Brain microvascular endothelial cell (primary cell): ENCODE measurements around the gene DRD1.
"Not testable (repeated sequence)": the region's sequence is repeated elsewhere in the genome, so short reads cannot be mapped to it uniquely, and the experiment has no call there.

Source experiments
- DNase-seq: peaks from one replicate; pipeline ENCODE4 v3.0.0-alpha.2; 2020
- H3K27ac ChIP-seq: fragments of 250-450 bp; sonication (Bioruptor Pico); 2 replicates; pipeline ENCODE4 v1.5.1; 2020; ENCODE audit warnings: mild to moderate bottlenecking, moderate library complexity
- H3K27me3 ChIP-seq: fragments of 250-450 bp; sonication (Bioruptor Pico); replicated peaks from 2 replicates; pipeline ENCODE4 v1.5.1; 2020; ENCODE audit warnings: mild to moderate bottlenecking
- H3K36me3 ChIP-seq: fragments of 250-450 bp; sonication (Bioruptor Pico); replicated peaks from 2 replicates; pipeline ENCODE4 v1.5.1; 2020; ENCODE audit warnings: mild to moderate bottlenecking
- H3K4me3 ChIP-seq: 2 replicates; pipeline ENCODE4 v1.5.1; 2011; ENCODE audit warnings: low read depth, mild to moderate bottlenecking, control low read depth, low read length, moderate library complexity
- in situ Hi-C: cut with HindIII; loops from 2 replicates; pipeline ENCODE4 v1.10.0; 2017; ENCODE audit warnings: low sequenced_read_pairs, low pct_ligation_motif_present
- TF ChIP-seq, protein P1 (sequence below): IDR thresholded peaks from 2 replicates; pipeline ENCODE4 v1.5.1; 2011; ENCODE audit warnings: low read depth, mild to moderate bottlenecking, moderate library complexity, low read length, control low read depth, inconsistent platforms; ENCODE audit errors: missing control alignments

Gene DRD1

DNA sequence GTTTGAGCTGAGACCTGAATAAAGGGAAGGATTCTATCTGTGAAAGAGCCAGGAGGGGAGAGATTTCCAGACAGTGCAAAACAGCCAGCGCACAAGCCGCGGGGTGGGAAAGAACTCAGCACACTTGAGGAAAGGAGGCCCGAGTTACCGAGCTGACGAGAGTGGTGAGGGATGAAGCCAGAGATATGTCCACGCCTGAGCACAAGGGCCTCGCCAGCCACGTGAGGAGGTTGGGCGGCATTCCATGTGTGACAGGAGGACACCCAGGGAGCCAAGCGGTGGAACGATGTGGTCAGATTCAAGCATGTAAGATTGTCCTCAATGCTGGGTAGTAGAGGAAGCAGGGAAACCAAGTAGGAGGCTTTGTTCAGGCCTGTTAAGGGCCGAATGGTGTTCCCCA is 17.4 kb upstream of the DRD1 start:
- TF ChIP-seq, protein P1, sequence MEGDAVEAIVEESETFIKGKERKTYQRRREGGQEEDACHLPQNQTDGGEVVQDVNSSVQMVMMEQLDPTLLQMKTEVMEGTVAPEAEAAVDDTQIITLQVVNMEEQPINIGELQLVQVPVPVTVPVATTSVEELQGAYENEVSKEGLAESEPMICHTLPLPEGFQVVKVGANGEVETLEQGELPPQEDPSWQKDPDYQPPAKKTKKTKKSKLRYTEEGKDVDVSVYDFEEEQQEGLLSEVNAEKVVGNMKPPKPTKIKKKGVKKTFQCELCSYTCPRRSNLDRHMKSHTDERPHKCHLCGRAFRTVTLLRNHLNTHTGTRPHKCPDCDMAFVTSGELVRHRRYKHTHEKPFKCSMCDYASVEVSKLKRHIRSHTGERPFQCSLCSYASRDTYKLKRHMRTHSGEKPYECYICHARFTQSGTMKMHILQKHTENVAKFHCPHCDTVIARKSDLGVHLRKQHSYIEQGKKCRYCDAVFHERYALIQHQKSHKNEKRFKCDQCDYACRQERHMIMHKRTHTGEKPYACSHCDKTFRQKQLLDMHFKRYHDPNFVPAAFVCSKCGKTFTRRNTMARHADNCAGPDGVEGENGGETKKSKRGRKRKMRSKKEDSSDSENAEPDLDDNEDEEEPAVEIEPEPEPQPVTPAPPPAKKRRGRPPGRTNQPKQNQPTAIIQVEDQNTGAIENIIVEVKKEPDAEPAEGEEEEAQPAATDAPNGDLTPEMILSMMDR = no peak
- DNase-seq = no peak
- in situ Hi-C loops = loop anchor here (25.0 kb wide), 1 partner anchor 499 kb away; no protein-coding TSS in a partner anchor
- Histone ChIP-seq H3K27me3 (no peaks in the 10 kb centered on the region), H3K27ac (no peak overlapping the region), H3K4me3 (no peak overlapping the region), H3K36me3 (no peaks in the 10 kb centered on the region)

DNA sequence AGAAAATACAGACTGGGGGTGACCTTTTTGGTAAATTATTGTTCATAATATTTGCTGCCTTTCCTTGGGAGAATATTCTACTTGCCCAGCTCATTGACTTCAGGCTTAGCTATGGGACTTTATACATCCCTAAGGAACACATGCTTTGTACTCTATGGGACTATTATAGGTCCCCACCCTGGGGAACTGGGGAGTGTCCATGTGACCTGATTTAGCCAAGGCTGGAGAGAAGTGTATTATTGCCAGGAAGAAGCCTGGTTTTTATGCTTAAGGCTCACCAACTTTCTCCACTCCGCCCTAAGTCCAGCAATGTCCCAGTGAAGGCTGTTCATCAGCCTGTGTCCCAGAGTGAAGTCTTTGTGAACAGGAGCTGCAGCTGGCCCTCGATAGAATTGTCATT is 16.6 kb upstream of the DRD1 start:
- no peak for DNase-seq
- in situ Hi-C loops = loop anchor here (25.0 kb wide), 1 partner anchor 498 kb away; no protein-coding TSS in a partner anchor
- Histone ChIP-seq H3K27me3 (no peaks in the 10 kb centered on the region), H3K4me3 (no peak overlapping the region), H3K27ac (no peak overlapping the region), H3K36me3 (no peaks in the 10 kb centered on the region)
- TF ChIP-seq, protein P1 = no peak

DNA sequence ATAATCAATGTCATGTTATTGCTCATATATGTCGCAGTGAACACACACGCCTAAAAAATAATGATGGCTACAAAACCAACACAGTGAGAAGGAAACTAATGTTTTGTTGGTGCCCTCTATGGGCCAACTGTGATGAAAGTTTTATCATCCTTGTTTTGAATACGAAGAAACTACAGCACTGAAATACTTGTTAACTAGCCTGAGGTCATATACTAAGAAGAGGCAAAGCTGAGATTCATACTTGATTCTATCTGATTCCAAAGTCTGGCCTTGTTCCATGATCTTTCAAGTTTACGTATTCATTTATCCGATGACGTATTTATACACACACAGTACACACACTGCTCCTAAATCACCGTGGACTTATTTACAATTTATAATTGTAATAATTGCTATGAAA is 16.1 kb upstream of the DRD1 start:
- Histone ChIP-seq H3K36me3 (no peaks in the 10 kb centered on the region), H3K4me3 (no peak overlapping the region), H3K27ac (no peak overlapping the region), H3K27me3 (no peaks in the 10 kb centered on the region)
- TF ChIP-seq, protein P1 = peak; percentile 38
- DNase-seq = no peak
- in situ Hi-C loops = loop anchor here (25.0 kb wide), 1 partner anchor 498 kb away; no protein-coding TSS in a partner anchor

DNA sequence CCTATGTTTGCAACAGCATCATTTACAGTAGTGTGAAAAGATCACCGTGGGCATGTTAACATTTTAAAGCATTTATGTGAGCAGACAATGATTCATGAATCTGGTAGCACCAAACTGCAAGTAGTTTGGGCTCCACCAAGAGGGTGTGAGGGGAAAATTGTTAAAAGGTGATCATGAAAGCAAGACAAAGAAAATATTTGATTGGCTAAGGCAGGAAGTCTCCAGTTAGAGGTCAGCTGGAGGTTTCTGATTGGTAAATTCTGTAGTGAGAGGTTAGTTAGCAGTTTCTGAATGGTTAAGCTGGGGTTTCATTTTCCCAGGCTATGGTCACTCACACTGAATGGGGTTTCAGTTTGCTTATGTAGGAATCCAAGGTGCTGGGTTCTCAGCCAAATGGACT is 13.5 kb upstream of the DRD1 start:
- TF ChIP-seq, protein P1 = no peak
- no peak overlapping the region for H3K27ac ChIP-seq
- H3K4me3 ChIP-seq = no peak overlapping the region
- DNase-seq = no peak
- no peaks in the 10 kb centered on the region for H3K36me3 ChIP-seq
- H3K27me3 ChIP-seq = no peaks in the 10 kb centered on the region
- in situ Hi-C loops = loop anchor here (25.0 kb wide), 1 partner anchor 495 kb away; no protein-coding TSS in a partner anchor

DNA sequence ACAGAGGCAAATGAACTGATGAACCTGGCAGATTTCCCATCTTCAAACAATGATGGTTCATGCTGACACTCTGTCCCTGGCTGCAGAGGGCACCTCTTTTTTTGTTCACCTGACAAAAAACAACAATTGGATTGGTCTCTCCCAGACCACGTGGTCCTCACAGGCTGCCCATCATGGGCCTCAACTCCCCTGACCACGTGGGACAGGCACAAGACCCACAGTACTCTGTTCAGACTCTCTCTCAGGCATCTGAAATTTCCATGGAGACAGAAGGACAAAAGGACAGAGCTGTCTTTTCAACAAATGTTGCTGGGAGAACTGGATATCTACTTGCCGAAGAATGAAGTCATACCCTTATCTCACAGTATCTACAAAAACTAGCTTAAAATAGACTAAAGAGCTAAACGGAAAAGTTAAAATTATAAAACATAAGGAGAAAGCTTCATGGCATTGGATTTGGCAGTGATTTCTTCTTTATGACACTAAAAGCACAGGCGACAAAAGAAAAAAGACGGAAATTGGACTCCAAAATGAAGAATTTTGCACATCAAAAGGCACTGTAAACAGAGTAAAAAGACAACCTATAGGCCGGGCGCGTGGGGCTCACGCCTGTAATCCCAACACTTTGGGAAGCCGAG is 12.2 kb upstream of the DRD1 start:
- Histone ChIP-seq H3K4me3 (no peak overlapping the region), H3K27ac (no peak overlapping the region), H3K27me3 (no peaks in the 10 kb centered on the region), H3K36me3 (no peaks in the 10 kb centered on the region)
- in situ Hi-C loops = loop anchor here (25.0 kb wide), 1 partner anchor 494 kb away; no protein-coding TSS in a partner anchor
- TF ChIP-seq, protein P1 = no peak
- DNase-seq = no peak

DNA sequence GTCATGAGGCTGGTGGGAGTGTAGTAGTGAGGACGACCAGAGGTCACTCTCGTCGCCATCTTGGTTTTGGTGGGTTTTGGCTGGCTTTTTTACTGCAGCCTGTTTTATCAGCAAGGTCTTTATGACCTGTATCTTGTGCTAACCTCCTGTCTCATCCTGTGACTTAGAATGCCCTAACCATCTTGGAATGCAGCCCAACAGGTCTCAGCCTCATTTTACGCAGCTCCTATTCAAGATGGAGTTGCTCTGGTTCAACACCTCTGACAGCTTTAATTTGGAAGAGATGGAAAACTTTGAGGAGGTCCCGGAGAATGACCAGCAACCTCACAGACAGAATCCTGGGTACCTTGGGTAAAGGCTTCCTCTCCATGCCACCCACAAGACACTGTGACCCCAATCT is 10.4 kb upstream of the DRD1 start:
- not testable (repeated sequence) for H3K4me3 ChIP-seq, H3K36me3 ChIP-seq, H3K27ac ChIP-seq, DNase-seq, H3K27me3 ChIP-seq
- in situ Hi-C loops = loop anchor here (25.0 kb wide), 1 partner anchor 492 kb away; no protein-coding TSS in a partner anchor
